IMR-90 (cell line): ENCODE data around the gene KRTAP10-11. TPM values are rescaled to one million over a fixed set of nuclear protein-coding genes. Genes with fewer than 3 reads are reported as not detected.

ENCODE experiments used
- ATAC-seq: fragments of 200-7000 bp; cut with Tn5 transposase; 2 replicates; pipeline ENCODE4 v1.9.1; 2020; ENCODE audit warnings: low read depth, mild to moderate bottlenecking, moderate library complexity
- BruUV-seq: library from RNA; stranded (reverse); fragments of 400-500 nt; replicated peaks from 2 replicates; lab custom pipeline; 2021; lab: Mats Ljungman, UMichigan
- CTCF ChIA-PET: fragments of 300-600 bp; formaldehyde crosslinking; extraction: SDS; loops from one replicate; lab custom pipeline; 2021; ENCODE audit warnings: antibody characterized with exemption; lab: Yijun Ruan, JAX
- POLR2A ChIA-PET: fragments of 300-600 bp; sonication (Branson Sonifier 250); formaldehyde crosslinking; loops from one replicate; lab custom pipeline; 2022; ENCODE audit warnings: antibody characterized with exemption; ENCODE audit not compliant: unreplicated experiment; lab: Charles Lee
- DNase-seq: peaks from one replicate; pipeline ENCODE4 v3.0.0; 2013
- H2AFZ ChIP-seq: replicated peaks from 2 replicates; pipeline ENCODE3; 2013; ENCODE audit warnings: low read length, mild to moderate bottlenecking; ENCODE audit not compliant: poor library complexity
- H2AK5ac ChIP-seq: 2 replicates; pipeline ENCODE4 v1.6.1; 2013; ENCODE audit warnings: low read depth, low read length, inconsistent platforms
- H2AK9ac ChIP-seq: replicated peaks from 2 replicates; pipeline ENCODE3; 2013; ENCODE audit warnings: mild to moderate bottlenecking, low read depth, low read length, moderate library complexity; ENCODE audit not compliant: poor library complexity
- H2BK120ac ChIP-seq: 2 replicates; pipeline ENCODE4 v1.6.1; 2013; ENCODE audit warnings: low read depth, low read length, inconsistent platforms
- H2BK15ac ChIP-seq: 3 replicates; pipeline ENCODE4 v1.6.1; 2013; ENCODE audit warnings: low read depth, low read length, inconsistent platforms
- H2BK20ac ChIP-seq: 2 replicates; pipeline ENCODE4 v1.6.1; 2013; ENCODE audit warnings: low read depth, mild to moderate bottlenecking, inconsistent platforms, low read length, moderate library complexity
- H2BK5ac ChIP-seq: 2 replicates; pipeline ENCODE4 v1.6.1; 2013; ENCODE audit warnings: mild to moderate bottlenecking, low read depth, low read length, inconsistent platforms; ENCODE audit not compliant: poor library complexity, severe bottlenecking
- H3K14ac ChIP-seq: replicated peaks from 2 replicates; pipeline ENCODE4 v1.6.1; 2013; ENCODE audit warnings: low read depth, low read length, inconsistent platforms
- H3K18ac ChIP-seq: 2 replicates; pipeline ENCODE4 v1.6.1; 2013; ENCODE audit warnings: low read depth, low read length, control low read depth
- H3K23ac ChIP-seq: 2 replicates; pipeline ENCODE4 v1.6.1; 2013; ENCODE audit warnings: low read depth, low read length, inconsistent platforms
- H3K27ac ChIP-seq: 2 replicates; pipeline ENCODE4 v1.5.1; 2013; ENCODE audit warnings: mild to moderate bottlenecking, control low read depth, low read length; ENCODE audit not compliant: insufficient read depth
- H3K27me3 ChIP-seq: 2 replicates; pipeline ENCODE4 v1.6.1; 2013; ENCODE audit warnings: low read length; ENCODE audit not compliant: control insufficient read depth, insufficient read depth
- H3K36me3 ChIP-seq: 2 replicates; pipeline ENCODE4 v1.6.1; 2013; ENCODE audit warnings: low read length, mixed read lengths; ENCODE audit not compliant: control insufficient read depth, insufficient read depth
- H3K4ac ChIP-seq: 2 replicates; pipeline ENCODE4 v1.6.1; 2013; ENCODE audit warnings: low read depth, low read length, inconsistent platforms
- H3K4me1 ChIP-seq: 2 replicates; pipeline ENCODE4 v1.6.1; 2013; ENCODE audit warnings: low read length, mixed read lengths; ENCODE audit not compliant: control insufficient read depth, insufficient read depth
- H3K4me2 ChIP-seq: 2 replicates; pipeline ENCODE4 v1.6.1; 2013; ENCODE audit warnings: low read depth, mild to moderate bottlenecking, control low read depth, low read length, moderate library complexity
- H3K4me3 ChIP-seq: 2 replicates; pipeline ENCODE4 v1.5.1; 2013; ENCODE audit warnings: low read depth, mild to moderate bottlenecking, control low read depth, low read length, moderate library complexity; ENCODE audit not compliant: insufficient read depth
- H3K56ac ChIP-seq: 2 replicates; pipeline ENCODE4 v1.6.1; 2013; ENCODE audit warnings: low read length, inconsistent platforms; ENCODE audit not compliant: insufficient read depth; ENCODE audit errors: extremely low read depth
- H3K79me1 ChIP-seq, 2 experiments: 2 replicates each; pipeline ENCODE4 v1.6.1; 2013; ENCODE audit warnings: low read length in 2 of 2, inconsistent platforms in 1 of 2, low read depth in 1 of 2
- H3K9ac ChIP-seq: 2 replicates; pipeline ENCODE4 v1.6.1; 2013; ENCODE audit warnings: low read depth, low read length, control low read depth
- H3K9me1 ChIP-seq: 2 replicates; pipeline ENCODE4 v1.6.1; 2013; ENCODE audit warnings: low read length, inconsistent platforms; ENCODE audit not compliant: insufficient read depth
- H3K9me3 ChIP-seq: 2 replicates; pipeline ENCODE4 v1.6.1; 2013; ENCODE audit warnings: low read length; ENCODE audit not compliant: control insufficient read depth, insufficient read depth
- H4K20me1 ChIP-seq: 2 replicates; pipeline ENCODE4 v1.6.1; 2013; ENCODE audit warnings: low read length, inconsistent platforms; ENCODE audit not compliant: insufficient read depth
- H4K5ac ChIP-seq: 2 replicates; pipeline ENCODE4 v1.6.1; 2013; ENCODE audit warnings: mild to moderate bottlenecking, low read depth, low read length, control low read depth
- H4K8ac ChIP-seq, 2 experiments: 2 replicates each; pipeline ENCODE4 v1.6.1; 2013; ENCODE audit warnings: low read depth in 2 of 2, low read length in 2 of 2, control low read depth in 1 of 2, inconsistent platforms in 1 of 2
- H4K91ac ChIP-seq: 2 replicates; pipeline ENCODE4 v1.6.1; 2013; ENCODE audit warnings: low read depth, low read length, inconsistent platforms; ENCODE audit not compliant: insufficient read depth
- ELK1 ChIP-seq: fragments of 150-350 bp; IDR thresholded peaks from 2 replicates; pipeline ENCODE4 v1.6.1; 2016; ENCODE audit warnings: low read depth, mild to moderate bottlenecking, low read length, moderate library complexity, borderline replicate concordance
- FOS ChIP-seq: fragments of 150-350 bp; IDR thresholded peaks from 2 replicates; pipeline ENCODE4 v1.6.1; 2016; ENCODE audit warnings: low read depth, low read length
- MAFK ChIP-seq: IDR thresholded peaks from 2 replicates; pipeline ENCODE4 v1.6.1; 2012; ENCODE audit warnings: low read depth, low read length, improper control_type of control experiment
- WGBS, 2 experiments: methylation state at CpG; one replicate each; pipeline versions ENCODE4 v1.1.5 to v1.1.7; 2013; ENCODE audit warnings: missing lambda C conversion rate in 2 of 2; ENCODE audit not compliant: insufficient read length in 1 of 2; ENCODE audit errors: extremely low coverage in 2 of 2; 5-methylcytosine and 5-hydroxymethylcytosine counted together
- dilution Hi-C: fragments of 300-500 bp; cut with HindIII; formaldehyde crosslinking; loops from one replicate; pipeline ENCODE4 v1.14.3; 2018; ENCODE audit warnings: low sequenced_read_pairs; ENCODE audit not compliant: unreplicated experiment
- in situ Hi-C: fragments of 300-500 bp; cut with MboI; formaldehyde crosslinking; loops from 3 replicates; pipeline ENCODE4 v1.14.3; 2019; ENCODE audit warnings: low sequenced_read_pairs, inconsistent platforms, mixed read lengths
- intact Hi-C: fragments of 100-400 bp; cut with micrococcal nuclease; formaldehyde crosslinking; loops from 2 replicates; pipeline ENCODE4 v1.10.0; 2022
- polyA plus RNA-seq, 3 experiments: library from polyadenylated mRNA; depleted of rRNA; stranded (reverse); fragments of >200 nt; gene quantifications; 2 replicates each; pipeline ENCODE4 v1.2.3, GENCODE V29; 2012; ENCODE audit warnings: low replicate concordance in 1 of 3
- total RNA-seq: library from RNA; depleted of rRNA; stranded (reverse); fragments of >200 nt; gene quantifications from 2 replicates; pipeline ENCODE4 v1.2.3, GENCODE V29; 2012

KRTAP10-11 gene
- total and polyA plus RNA-seq, 2 of the 4 experiments (the other 2 are of a cell fraction), result not detected

GRCh38 chr21:44598061-44598460, 48.2 kb upstream of the KRTAP10-11 start:
- Histone ChIP-seq H3K18ac (no peak overlapping the region), H4K91ac (no peak overlapping the region), H4K5ac (no peak overlapping the region), H2BK20ac (no peak overlapping the region), H2BK15ac (no peak overlapping the region), H3K56ac (no peak overlapping the region), H3K4me2 (no peak overlapping the region), H3K9me3 (no peaks in the 10 kb centered on the region), H4K20me1 (no peaks in the 10 kb centered on the region), H4K8ac (no peak overlapping the region), H3K36me3 (no peaks in the 10 kb centered on the region), H3K79me1 (no peaks in the 10 kb centered on the region), H3K23ac (no peak overlapping the region), H2AFZ (no peak overlapping the region), H2BK5ac (no peak overlapping the region), H3K14ac (no peak overlapping the region), H3K27ac (no peak overlapping the region), H3K4me1 (no peaks in the 10 kb centered on the region), H2BK120ac (no peak overlapping the region), H2AK9ac (no peak overlapping the region), H3K9me1 (no peaks in the 10 kb centered on the region), H3K9ac (no peak overlapping the region), H3K4me3 (no peak overlapping the region), H2AK5ac (no peak overlapping the region), H3K27me3 (peaks cover 2% of the 10 kb centered on the region; the same call in 1 of the 2 replicates), H3K4ac (no peak overlapping the region)
- CTCF ChIA-PET, result no interaction called here
- no TSS peak for BruUV-seq
- in situ Hi-C loops, result no loop called here
- intact Hi-C loops, result no loop called here
- dilution Hi-C loops, result no loop called here
- DNase-seq (no peak), ATAC-seq (no peak)
- TF ChIP-seq ELK1 (no peak), FOS (no peak), MAFK (no peak)
- WGBS, 2 experiments, result 33% methylated on average over 1 of the region's 11 CpGs; no CpG with 5 or more reads in 1 of the 2 experiments
- POLR2A ChIA-PET, result no interaction called here
